Hepatic stellate cell (primary cell): ENCODE measurements around the gene LMBRD2.

Source experiments
- DNase-seq: peaks from one replicate; pipeline ENCODE4 v3.0.0; 2011; ENCODE audit warnings: low spot score

Gene LMBRD2

GRCh38 chr5:36049949-36050348, 101.7 kb downstream of the LMBRD2 start:
- no peak for DNase-seq
